IMR-90 (cell line): Measurements from ENCODE around the gene NR2F1. TPM values are rescaled to one million over a fixed set of nuclear protein-coding genes. Genes with fewer than 3 reads are reported as not detected.
A peak's percentile ranks its signal among the peaks of the same experiment; 100 is the strongest.

Experiments used
- ATAC-seq: fragments of 200-7000 bp; cut with Tn5 transposase; 2 replicates; pipeline ENCODE4 v1.9.1; 2020; ENCODE audit warnings: low read depth, mild to moderate bottlenecking, moderate library complexity
- BruUV-seq: library from RNA; stranded (reverse); fragments of 400-500 nt; replicated peaks from 2 replicates; lab custom pipeline; 2021; lab: Mats Ljungman, UMichigan
- CTCF ChIA-PET: fragments of 300-600 bp; formaldehyde crosslinking; extraction: SDS; loops from one replicate; lab custom pipeline; 2021; ENCODE audit warnings: antibody characterized with exemption; lab: Yijun Ruan, JAX
- POLR2A ChIA-PET: fragments of 300-600 bp; sonication (Branson Sonifier 250); formaldehyde crosslinking; loops from one replicate; lab custom pipeline; 2022; ENCODE audit warnings: antibody characterized with exemption; ENCODE audit not compliant: unreplicated experiment; lab: Charles Lee
- DNase-seq: peaks from one replicate; pipeline ENCODE4 v3.0.0; 2013
- H2AFZ ChIP-seq: replicated peaks from 2 replicates; pipeline ENCODE3; 2013; ENCODE audit warnings: low read length, mild to moderate bottlenecking; ENCODE audit not compliant: poor library complexity
- H2AK5ac ChIP-seq: 2 replicates; pipeline ENCODE4 v1.6.1; 2013; ENCODE audit warnings: low read depth, low read length, inconsistent platforms
- H2AK9ac ChIP-seq: replicated peaks from 2 replicates; pipeline ENCODE3; 2013; ENCODE audit warnings: mild to moderate bottlenecking, low read depth, low read length, moderate library complexity; ENCODE audit not compliant: poor library complexity
- H2BK120ac ChIP-seq: 2 replicates; pipeline ENCODE4 v1.6.1; 2013; ENCODE audit warnings: low read depth, low read length, inconsistent platforms
- H2BK15ac ChIP-seq: 3 replicates; pipeline ENCODE4 v1.6.1; 2013; ENCODE audit warnings: low read depth, low read length, inconsistent platforms
- H2BK20ac ChIP-seq: 2 replicates; pipeline ENCODE4 v1.6.1; 2013; ENCODE audit warnings: low read depth, mild to moderate bottlenecking, inconsistent platforms, low read length, moderate library complexity
- H2BK5ac ChIP-seq: 2 replicates; pipeline ENCODE4 v1.6.1; 2013; ENCODE audit warnings: mild to moderate bottlenecking, low read depth, low read length, inconsistent platforms; ENCODE audit not compliant: poor library complexity, severe bottlenecking
- H3K14ac ChIP-seq: replicated peaks from 2 replicates; pipeline ENCODE4 v1.6.1; 2013; ENCODE audit warnings: low read depth, low read length, inconsistent platforms
- H3K18ac ChIP-seq: 2 replicates; pipeline ENCODE4 v1.6.1; 2013; ENCODE audit warnings: low read depth, low read length, control low read depth
- H3K23ac ChIP-seq: 2 replicates; pipeline ENCODE4 v1.6.1; 2013; ENCODE audit warnings: low read depth, low read length, inconsistent platforms
- H3K27ac ChIP-seq: 2 replicates; pipeline ENCODE4 v1.5.1; 2013; ENCODE audit warnings: mild to moderate bottlenecking, control low read depth, low read length; ENCODE audit not compliant: insufficient read depth
- H3K27me3 ChIP-seq: 2 replicates; pipeline ENCODE4 v1.6.1; 2013; ENCODE audit warnings: low read length; ENCODE audit not compliant: control insufficient read depth, insufficient read depth
- H3K36me3 ChIP-seq: 2 replicates; pipeline ENCODE4 v1.6.1; 2013; ENCODE audit warnings: low read length, mixed read lengths; ENCODE audit not compliant: control insufficient read depth, insufficient read depth
- H3K4ac ChIP-seq: 2 replicates; pipeline ENCODE4 v1.6.1; 2013; ENCODE audit warnings: low read depth, low read length, inconsistent platforms
- H3K4me1 ChIP-seq: 2 replicates; pipeline ENCODE4 v1.6.1; 2013; ENCODE audit warnings: low read length, mixed read lengths; ENCODE audit not compliant: control insufficient read depth, insufficient read depth
- H3K4me2 ChIP-seq: 2 replicates; pipeline ENCODE4 v1.6.1; 2013; ENCODE audit warnings: low read depth, mild to moderate bottlenecking, control low read depth, low read length, moderate library complexity
- H3K4me3 ChIP-seq: 2 replicates; pipeline ENCODE4 v1.5.1; 2013; ENCODE audit warnings: low read depth, mild to moderate bottlenecking, control low read depth, low read length, moderate library complexity; ENCODE audit not compliant: insufficient read depth
- H3K56ac ChIP-seq: 2 replicates; pipeline ENCODE4 v1.6.1; 2013; ENCODE audit warnings: low read length, inconsistent platforms; ENCODE audit not compliant: insufficient read depth; ENCODE audit errors: extremely low read depth
- H3K79me1 ChIP-seq, 2 experiments: 2 replicates each; pipeline ENCODE4 v1.6.1; 2013; ENCODE audit warnings: low read length in 2 of 2, inconsistent platforms in 1 of 2, low read depth in 1 of 2
- H3K9ac ChIP-seq: 2 replicates; pipeline ENCODE4 v1.6.1; 2013; ENCODE audit warnings: low read depth, low read length, control low read depth
- H3K9me1 ChIP-seq: 2 replicates; pipeline ENCODE4 v1.6.1; 2013; ENCODE audit warnings: low read length, inconsistent platforms; ENCODE audit not compliant: insufficient read depth
- H3K9me3 ChIP-seq: 2 replicates; pipeline ENCODE4 v1.6.1; 2013; ENCODE audit warnings: low read length; ENCODE audit not compliant: control insufficient read depth, insufficient read depth
- H4K20me1 ChIP-seq: 2 replicates; pipeline ENCODE4 v1.6.1; 2013; ENCODE audit warnings: low read length, inconsistent platforms; ENCODE audit not compliant: insufficient read depth
- H4K5ac ChIP-seq: 2 replicates; pipeline ENCODE4 v1.6.1; 2013; ENCODE audit warnings: mild to moderate bottlenecking, low read depth, low read length, control low read depth
- H4K8ac ChIP-seq, 2 experiments: 2 replicates each; pipeline ENCODE4 v1.6.1; 2013; ENCODE audit warnings: low read depth in 2 of 2, low read length in 2 of 2, control low read depth in 1 of 2, inconsistent platforms in 1 of 2
- H4K91ac ChIP-seq: 2 replicates; pipeline ENCODE4 v1.6.1; 2013; ENCODE audit warnings: low read depth, low read length, inconsistent platforms; ENCODE audit not compliant: insufficient read depth
- BHLHE40 ChIP-seq: fragments of 150-350 bp; IDR thresholded peaks from 2 replicates; pipeline ENCODE4 v1.6.1; 2016; ENCODE audit warnings: mild to moderate bottlenecking, low read depth, low read length
- CEBPB ChIP-seq: IDR thresholded peaks from 2 replicates; pipeline ENCODE4 v1.6.1; 2012; ENCODE audit warnings: low read depth, low read length, improper control_type of control experiment
- CHD1 ChIP-seq: IDR thresholded peaks from 2 replicates; pipeline ENCODE4 v1.6.1; 2012; ENCODE audit warnings: low read depth, low read length, improper control_type of control experiment
- FOS ChIP-seq: fragments of 150-350 bp; IDR thresholded peaks from 2 replicates; pipeline ENCODE4 v1.6.1; 2016; ENCODE audit warnings: low read depth, low read length
- MAFK ChIP-seq: IDR thresholded peaks from 2 replicates; pipeline ENCODE4 v1.6.1; 2012; ENCODE audit warnings: low read depth, low read length, improper control_type of control experiment
- MAZ ChIP-seq: IDR thresholded peaks from 2 replicates; pipeline ENCODE4 v1.6.1; 2012; ENCODE audit warnings: low read depth, mild to moderate bottlenecking, low read length, improper control_type of control experiment, moderate library complexity, borderline replicate concordance
- MXI1 ChIP-seq: IDR thresholded peaks from 2 replicates; pipeline ENCODE4 v1.6.1; 2012; ENCODE audit warnings: low read depth, mild to moderate bottlenecking, low read length, moderate library complexity, borderline replicate concordance
- NFE2L2 ChIP-seq: fragments of 150-350 bp; IDR thresholded peaks from 2 replicates; pipeline ENCODE4 v1.6.1; 2016; ENCODE audit warnings: low read depth, mild to moderate bottlenecking, low read length
- POLR2A ChIP-seq: IDR thresholded peaks from 2 replicates; pipeline ENCODE4 v1.6.1; 2012; ENCODE audit warnings: mild to moderate bottlenecking, low read depth, low read length
- RAD21 ChIP-seq: IDR thresholded peaks from 2 replicates; pipeline ENCODE4 v1.6.1; 2012; ENCODE audit warnings: low read length, improper control_type of control experiment
- RCOR1 ChIP-seq: IDR thresholded peaks from 2 replicates; pipeline ENCODE4 v1.6.1; 2012; ENCODE audit warnings: mild to moderate bottlenecking, low read length, improper control_type of control experiment; ENCODE audit not compliant: insufficient replicate concordance
- RFX5 ChIP-seq: IDR thresholded peaks from 2 replicates; pipeline ENCODE4 v1.8.0; 2012; ENCODE audit warnings: low read depth, mild to moderate bottlenecking, low read length, moderate library complexity
- SMC3 ChIP-seq: fragments of 150-350 bp; IDR thresholded peaks from 2 replicates; pipeline ENCODE4 v1.6.1; 2016; ENCODE audit warnings: low read depth, mild to moderate bottlenecking, antibody characterized with exemption, low read length, moderate library complexity
- dilution Hi-C: fragments of 300-500 bp; cut with HindIII; formaldehyde crosslinking; loops from one replicate; pipeline ENCODE4 v1.14.3; 2018; ENCODE audit warnings: low sequenced_read_pairs; ENCODE audit not compliant: unreplicated experiment
- in situ Hi-C: fragments of 300-500 bp; cut with MboI; formaldehyde crosslinking; loops from 3 replicates; pipeline ENCODE4 v1.14.3; 2019; ENCODE audit warnings: low sequenced_read_pairs, inconsistent platforms, mixed read lengths
- intact Hi-C: fragments of 100-400 bp; cut with micrococcal nuclease; formaldehyde crosslinking; loops from 2 replicates; pipeline ENCODE4 v1.10.0; 2022
- polyA plus RNA-seq, 3 experiments: library from polyadenylated mRNA; depleted of rRNA; stranded (reverse); fragments of >200 nt; gene quantifications; 2 replicates each; pipeline ENCODE4 v1.2.3, GENCODE V29; 2012; ENCODE audit warnings: low replicate concordance in 1 of 3
- total RNA-seq: library from RNA; depleted of rRNA; stranded (reverse); fragments of >200 nt; gene quantifications from 2 replicates; pipeline ENCODE4 v1.2.3, GENCODE V29; 2012
- TF ChIP-seq, protein P1 (sequence below): fragments of 150-350 bp; IDR thresholded peaks from 2 replicates; pipeline ENCODE4 v1.6.1; 2016; ENCODE audit warnings: low read depth, mild to moderate bottlenecking, low read length, moderate library complexity, borderline replicate concordance
- TF ChIP-seq, protein P2 (sequence below): conservative IDR thresholded peaks from 2 replicates; pipeline ENCODE4 v1.5.1; 2012; ENCODE audit warnings: mild to moderate bottlenecking, low read depth, low read length, improper control_type of control experiment
- TF ChIP-seq, protein P3 (sequence below): fragments of 150-350 bp; IDR thresholded peaks from 2 replicates; pipeline ENCODE4 v1.6.1; 2017; ENCODE audit warnings: mild to moderate bottlenecking, antibody characterized with exemption, low read length, low read depth

The NR2F1 gene
- total and polyA plus RNA-seq, 2 of the 4 experiments (the other 2 are of a cell fraction), result 19.0 to 160 TPM

DNA sequence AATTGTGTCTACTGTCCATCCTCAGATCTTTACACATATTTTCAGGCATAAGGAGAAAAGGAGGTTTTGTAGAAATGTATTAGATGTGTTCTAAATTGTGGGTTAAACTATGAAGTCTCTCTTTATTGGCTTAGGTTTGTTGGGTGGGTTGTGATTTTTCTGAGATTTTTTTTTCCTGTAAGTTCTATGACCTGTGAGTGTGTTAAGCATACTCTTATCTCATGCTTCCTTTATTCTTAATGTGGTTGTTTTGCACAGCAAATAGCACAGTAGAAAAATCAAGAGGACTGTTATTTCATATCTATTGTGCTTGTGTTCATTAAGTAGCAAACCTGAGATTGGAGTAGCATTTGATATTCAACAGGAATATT, 23.3 kb downstream of the NR2F1 start:
- dilution Hi-C loops (no loop called here), intact Hi-C loops (loop anchor here (2.0 to 10.0 kb wide), 7 partner anchors 182 to 1008 kb away; partner anchors contain the start of genes KIAA0825 and SLF1), in situ Hi-C loops (loop anchor here (5.0 kb wide), 1 partner anchor 186 kb away; no protein-coding TSS in a partner anchor)
- Histone ChIP-seq H3K9me1 (0 out of 2 replicates have a peak, but pooled peaks cover 2% of the 10 kb centered on the region), H3K36me3 (no peaks in the 10 kb centered on the region), H2AK5ac (no peak overlapping the region), H3K23ac (0 out of 2 replicates have a peak overlapping the region, but pooled peaks have one; percentile 16), H3K9me3 (no peaks in the 10 kb centered on the region), H3K79me1 (peaks cover 0 to 15% of the 10 kb centered on the region in 2 experiments; a peak in 3 of 4 replicates), H3K4me3 (no peak overlapping the region), H3K4me1 (peaks cover 7% of the 10 kb centered on the region), H3K27me3 (peaks cover 10% of the 10 kb centered on the region), H4K5ac (no peak overlapping the region), H2BK5ac (no peak overlapping the region), H3K4me2 (no peak overlapping the region), H3K56ac (no peak overlapping the region), H4K91ac (no peak overlapping the region), H2AK9ac (no peak overlapping the region), H2BK20ac (no peak overlapping the region), H2BK120ac (no peak overlapping the region), H2AFZ (no peak overlapping the region), H2BK15ac (no peak overlapping the region), H3K4ac (no peak overlapping the region), H4K20me1 (0 out of 2 replicates have a peak, but pooled peaks cover 4% of the 10 kb centered on the region), H3K18ac (no peak overlapping the region), H3K14ac (no peak overlapping the region), H3K9ac (no peak overlapping the region), H4K8ac (no peak overlapping the region), H3K27ac (no peak overlapping the region)
- no TSS peak for BruUV-seq
- TF ChIP-seq MAFK (no peak), BHLHE40 (no peak), RFX5 (no peak), CHD1 (no peak), MXI1 (no peak), CEBPB (no peak), NFE2L2 (no peak), MAZ (no peak), RCOR1 (no peak), POLR2A (no peak), FOS (no peak), RAD21 (no peak), SMC3 (no peak)
- TF ChIP-seq, protein P1, sequence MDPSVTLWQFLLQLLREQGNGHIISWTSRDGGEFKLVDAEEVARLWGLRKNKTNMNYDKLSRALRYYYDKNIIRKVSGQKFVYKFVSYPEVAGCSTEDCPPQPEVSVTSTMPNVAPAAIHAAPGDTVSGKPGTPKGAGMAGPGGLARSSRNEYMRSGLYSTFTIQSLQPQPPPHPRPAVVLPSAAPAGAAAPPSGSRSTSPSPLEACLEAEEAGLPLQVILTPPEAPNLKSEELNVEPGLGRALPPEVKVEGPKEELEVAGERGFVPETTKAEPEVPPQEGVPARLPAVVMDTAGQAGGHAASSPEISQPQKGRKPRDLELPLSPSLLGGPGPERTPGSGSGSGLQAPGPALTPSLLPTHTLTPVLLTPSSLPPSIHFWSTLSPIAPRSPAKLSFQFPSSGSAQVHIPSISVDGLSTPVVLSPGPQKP, result no peak
- TF ChIP-seq, protein P2, sequence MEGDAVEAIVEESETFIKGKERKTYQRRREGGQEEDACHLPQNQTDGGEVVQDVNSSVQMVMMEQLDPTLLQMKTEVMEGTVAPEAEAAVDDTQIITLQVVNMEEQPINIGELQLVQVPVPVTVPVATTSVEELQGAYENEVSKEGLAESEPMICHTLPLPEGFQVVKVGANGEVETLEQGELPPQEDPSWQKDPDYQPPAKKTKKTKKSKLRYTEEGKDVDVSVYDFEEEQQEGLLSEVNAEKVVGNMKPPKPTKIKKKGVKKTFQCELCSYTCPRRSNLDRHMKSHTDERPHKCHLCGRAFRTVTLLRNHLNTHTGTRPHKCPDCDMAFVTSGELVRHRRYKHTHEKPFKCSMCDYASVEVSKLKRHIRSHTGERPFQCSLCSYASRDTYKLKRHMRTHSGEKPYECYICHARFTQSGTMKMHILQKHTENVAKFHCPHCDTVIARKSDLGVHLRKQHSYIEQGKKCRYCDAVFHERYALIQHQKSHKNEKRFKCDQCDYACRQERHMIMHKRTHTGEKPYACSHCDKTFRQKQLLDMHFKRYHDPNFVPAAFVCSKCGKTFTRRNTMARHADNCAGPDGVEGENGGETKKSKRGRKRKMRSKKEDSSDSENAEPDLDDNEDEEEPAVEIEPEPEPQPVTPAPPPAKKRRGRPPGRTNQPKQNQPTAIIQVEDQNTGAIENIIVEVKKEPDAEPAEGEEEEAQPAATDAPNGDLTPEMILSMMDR, result no peak
- TF ChIP-seq, protein P3, sequence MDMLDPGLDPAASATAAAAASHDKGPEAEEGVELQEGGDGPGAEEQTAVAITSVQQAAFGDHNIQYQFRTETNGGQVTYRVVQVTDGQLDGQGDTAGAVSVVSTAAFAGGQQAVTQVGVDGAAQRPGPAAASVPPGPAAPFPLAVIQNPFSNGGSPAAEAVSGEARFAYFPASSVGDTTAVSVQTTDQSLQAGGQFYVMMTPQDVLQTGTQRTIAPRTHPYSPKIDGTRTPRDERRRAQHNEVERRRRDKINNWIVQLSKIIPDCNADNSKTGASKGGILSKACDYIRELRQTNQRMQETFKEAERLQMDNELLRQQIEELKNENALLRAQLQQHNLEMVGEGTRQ, result no peak
- ATAC-seq (no peak), DNase-seq (no peak)
- ChIA-PET POLR2A (no interaction called here), CTCF (interaction anchor here (1.6 to 2.0 kb wide), 2 partner anchors 185 to 195 kb away, joined by 9 to 13 read pairs; no protein-coding TSS in a partner anchor)
